Measurements from ENCODE around the gene UTP14C.
A peak's percentile ranks its signal among the peaks of the same experiment; 100 is the strongest.
"Not testable (repeated sequence)": the region's sequence is repeated elsewhere in the genome, so short reads cannot be mapped to it uniquely, and the experiment has no call there.

The UTP14C gene

GRCh38 chr13:52026246-52026626 lies 1.7 kb downstream of the UTP14C start:
- no peak overlapping the region for H3K4me3 ChIP-seq (ENCODE audit: low read depth, low read length)
- DNase-seq (ENCODE audit: low read depth), result no peak
- TF ChIP-seq CTCF (IDR thresholded peaks at IDR 0.05; ENCODE audit: control insufficient read depth, extremely low read depth, insufficient read depth), result no peak; the same call in 1 of the 2 replicates

GRCh38 chr13:52027832-52028231 lies 3.3 kb downstream of the UTP14C start:
- no peak for DNase-seq (ENCODE audit: low read depth)
- no peak for TF ChIP-seq CTCF (IDR thresholded peaks at IDR 0.05; ENCODE audit: control insufficient read depth, extremely low read depth, insufficient read depth)
- H3K4me3 ChIP-seq (ENCODE audit: low read depth, low read length), result no peak overlapping the region

GRCh38 chr13:52029569-52029968 lies 5.1 kb downstream of the UTP14C start:
- DNase-seq (ENCODE audit: low read depth), result no peak
- TF ChIP-seq CTCF (IDR thresholded peaks at IDR 0.05; ENCODE audit: control insufficient read depth, extremely low read depth, insufficient read depth), result no peak

GRCh38 chr13:52030401-52030800 lies 5.9 kb downstream of the UTP14C start:
- DNase-seq (ENCODE audit: low read depth); H3K4me3 ChIP-seq (ENCODE audit: low read depth, low read length): not testable (repeated sequence)

More at GRCh38 chr13:52029569-52029968, 5.1 kb downstream of the UTP14C start:
- H3K4me3 ChIP-seq (ENCODE audit: low read depth, low read length), result no peak overlapping the region

GRCh38 chr13:52033039-52033438 lies 8.5 kb downstream of the UTP14C start:
- no peak for DNase-seq (ENCODE audit: low read depth)
- TF ChIP-seq CTCF (IDR thresholded peaks at IDR 0.05; ENCODE audit: control insufficient read depth, extremely low read depth, insufficient read depth), result no peak
- no peak overlapping the region for H3K4me3 ChIP-seq (ENCODE audit: low read depth, low read length)

GRCh38 chr13:52034616-52035226 lies 10.2 kb downstream of the UTP14C start:
- DNase-seq (ENCODE audit: low read depth), result peak; percentile 73

GRCh38 chr13:52036037-52036436 lies 11.5 kb downstream of the UTP14C start:
- no peak for DNase-seq (ENCODE audit: low read depth)
- TF ChIP-seq CTCF (IDR thresholded peaks at IDR 0.05; ENCODE audit: control insufficient read depth, extremely low read depth, insufficient read depth), result no peak

More at GRCh38 chr13:52034616-52035226, 10.2 kb downstream of the UTP14C start:
- no peak overlapping the region for H3K4me3 ChIP-seq (ENCODE audit: low read depth, low read length)
- TF ChIP-seq CTCF (IDR thresholded peaks at IDR 0.05; ENCODE audit: control insufficient read depth, extremely low read depth, insufficient read depth), result no peak

More at GRCh38 chr13:52036037-52036436, 11.5 kb downstream of the UTP14C start:
- no peak overlapping the region for H3K4me3 ChIP-seq (ENCODE audit: low read depth, low read length)
